Measurements from ENCODE around the gene NFASC. TPM values are rescaled to one million over a fixed set of nuclear protein-coding genes. Genes with fewer than 3 reads are reported as not detected.
A peak's percentile ranks its signal among the peaks of the same experiment; 100 is the strongest.

Gene NFASC
- total RNA-seq, 1 experiment from 2014 or later, result 1.6 TPM

DNA sequence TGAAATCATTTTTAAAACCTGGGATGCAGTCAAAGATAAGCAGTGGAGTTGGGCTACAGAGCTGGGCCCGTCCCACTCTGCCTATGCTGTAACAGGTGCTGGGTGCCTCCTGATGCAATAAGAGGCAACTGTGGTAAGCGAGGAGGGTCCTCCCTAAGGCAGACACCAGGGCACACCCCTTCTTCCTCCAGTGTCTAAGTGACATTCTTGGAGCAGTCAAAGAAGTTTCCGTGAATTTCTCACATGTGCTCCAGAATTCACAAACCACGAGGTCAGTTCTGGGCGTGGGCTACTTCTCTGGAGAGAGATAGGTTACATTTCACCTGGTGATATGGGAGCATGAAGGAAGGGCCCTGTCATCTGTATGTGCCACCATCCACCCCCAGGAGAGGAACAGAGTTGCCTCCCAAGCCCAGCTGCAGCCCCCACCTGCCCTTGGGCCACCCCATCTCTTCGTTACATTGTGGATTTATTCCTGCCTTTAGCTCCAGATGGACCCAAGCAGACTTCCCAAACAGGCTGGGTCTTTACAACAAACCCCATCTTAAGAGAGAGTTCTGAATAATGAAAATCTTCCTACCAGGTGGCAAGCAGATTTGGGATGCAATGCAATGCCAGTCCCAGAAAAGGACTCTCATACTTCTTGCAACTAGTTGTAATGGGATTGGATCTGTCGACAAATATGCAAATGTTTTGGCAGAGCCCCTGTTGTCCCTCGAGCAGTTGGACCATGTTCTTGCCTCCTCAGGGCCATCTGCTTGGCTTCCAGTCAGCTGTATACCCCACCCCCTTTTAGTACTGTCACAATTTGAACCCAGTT is 89.9 kb downstream of the NFASC start:
- Histone ChIP-seq H3K9me3 (ENCODE audit: low read length) (no peaks in the 10 kb centered on the region), H3K9ac (ENCODE audit: low read length) (no peak overlapping the region), H3K4me1 (ENCODE audit: insufficient read depth, low read length) (no peaks in the 10 kb centered on the region), H3K4me3 (ENCODE audit: low read length) (no peak overlapping the region), H3K4me2 (ENCODE audit: low read length) (no peak overlapping the region), H4K20me1 (ENCODE audit: low read length) (no peaks in the 10 kb centered on the region), H2AFZ (ENCODE audit: low read length) (no peak overlapping the region), H3K9me2 (replicated peaks; ENCODE audit: low read length) (no peaks in the 10 kb centered on the region), H3K27ac (ENCODE audit: low read length) (no peak overlapping the region), H3K79me2 (ENCODE audit: low read length) (no peaks in the 10 kb centered on the region), H3K27me3 (ENCODE audit: low read length) (peaks cover 100% of the 10 kb centered on the region), H3F3A (ENCODE audit: low read length, unreplicated experiment) (no peaks in the 10 kb centered on the region), H3K36me3 (ENCODE audit: low read depth, low read length) (no peaks in the 10 kb centered on the region)
- ATAC-seq (no peak), DNase-seq (no peak)
- POLR2A ChIA-PET (ENCODE audit: unreplicated experiment), result no interaction called here
- no TSS peak for BruUV-seq (replicated peaks)
- intact Hi-C loops (cut with micrococcal nuclease), result loop anchor here (1.0 kb wide), 1 partner anchor 35 kb away; no protein-coding TSS in a partner anchor
- CTCF ChIA-PET, result no interaction called here
- TF ChIP-seq EZH2 (IDR thresholded peaks at IDR 0.05; ENCODE audit: low read length, unreplicated experiment) (no peak), EZH2phosphoT487 (IDR thresholded peaks at IDR 0.05; ENCODE audit: borderline replicate concordance, low read length) (no peak)
- TF ChIP-seq, protein P1, sequence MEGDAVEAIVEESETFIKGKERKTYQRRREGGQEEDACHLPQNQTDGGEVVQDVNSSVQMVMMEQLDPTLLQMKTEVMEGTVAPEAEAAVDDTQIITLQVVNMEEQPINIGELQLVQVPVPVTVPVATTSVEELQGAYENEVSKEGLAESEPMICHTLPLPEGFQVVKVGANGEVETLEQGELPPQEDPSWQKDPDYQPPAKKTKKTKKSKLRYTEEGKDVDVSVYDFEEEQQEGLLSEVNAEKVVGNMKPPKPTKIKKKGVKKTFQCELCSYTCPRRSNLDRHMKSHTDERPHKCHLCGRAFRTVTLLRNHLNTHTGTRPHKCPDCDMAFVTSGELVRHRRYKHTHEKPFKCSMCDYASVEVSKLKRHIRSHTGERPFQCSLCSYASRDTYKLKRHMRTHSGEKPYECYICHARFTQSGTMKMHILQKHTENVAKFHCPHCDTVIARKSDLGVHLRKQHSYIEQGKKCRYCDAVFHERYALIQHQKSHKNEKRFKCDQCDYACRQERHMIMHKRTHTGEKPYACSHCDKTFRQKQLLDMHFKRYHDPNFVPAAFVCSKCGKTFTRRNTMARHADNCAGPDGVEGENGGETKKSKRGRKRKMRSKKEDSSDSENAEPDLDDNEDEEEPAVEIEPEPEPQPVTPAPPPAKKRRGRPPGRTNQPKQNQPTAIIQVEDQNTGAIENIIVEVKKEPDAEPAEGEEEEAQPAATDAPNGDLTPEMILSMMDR (conservative IDR thresholded peaks at IDR 0.05; ENCODE audit: low read depth, low read length), result no peak

DNA sequence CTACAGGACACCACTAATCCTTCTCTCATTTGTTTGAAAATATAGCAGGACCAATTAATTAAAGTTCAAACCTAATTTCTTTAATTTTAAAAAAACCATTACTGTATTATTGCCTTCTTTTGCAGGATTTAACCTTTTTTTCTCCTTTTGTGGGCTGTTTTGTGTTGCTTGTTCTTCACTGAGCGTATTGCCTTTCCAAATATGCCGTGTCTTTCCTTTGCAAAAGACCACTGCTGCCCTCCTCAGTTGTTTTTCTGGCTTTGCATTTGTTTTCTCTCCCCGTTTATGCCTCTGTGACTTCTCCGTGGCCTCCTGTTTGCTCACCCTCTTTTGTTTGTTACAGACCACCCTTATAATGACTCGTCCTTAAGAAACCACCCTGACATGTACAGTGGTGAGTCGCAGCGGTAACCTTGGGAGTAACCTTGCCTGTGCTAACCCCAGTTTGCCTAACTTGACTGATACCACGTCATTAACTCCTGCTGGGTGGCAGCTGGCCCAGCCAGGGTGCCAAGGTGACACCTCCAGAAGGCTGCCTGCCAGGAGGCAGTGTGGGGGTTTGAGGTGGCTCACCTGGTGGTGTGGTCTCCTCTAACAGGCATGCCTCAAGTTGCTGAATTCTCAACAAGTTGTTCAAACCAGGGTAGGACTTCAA is 91.2 kb downstream of the NFASC start:
- Histone ChIP-seq H3K4me3 (ENCODE audit: low read length) (no peak overlapping the region), H2AFZ (ENCODE audit: low read length) (no peak overlapping the region), H3K9me2 (replicated peaks; ENCODE audit: low read length) (no peaks in the 10 kb centered on the region), H3K9me3 (ENCODE audit: low read length) (no peaks in the 10 kb centered on the region), H4K20me1 (ENCODE audit: low read length) (no peaks in the 10 kb centered on the region), H3K9ac (ENCODE audit: low read length) (no peak overlapping the region), H3K79me2 (ENCODE audit: low read length) (no peaks in the 10 kb centered on the region), H3K4me1 (ENCODE audit: insufficient read depth, low read length) (no peaks in the 10 kb centered on the region), H3K36me3 (ENCODE audit: low read depth, low read length) (no peaks in the 10 kb centered on the region), H3K27me3 (ENCODE audit: low read length) (peaks cover 100% of the 10 kb centered on the region), H3K27ac (ENCODE audit: low read length) (no peak overlapping the region), H3K4me2 (ENCODE audit: low read length) (no peak overlapping the region), H3F3A (ENCODE audit: low read length, unreplicated experiment) (no peaks in the 10 kb centered on the region)
- ChIA-PET CTCF (no interaction called here), POLR2A (ENCODE audit: unreplicated experiment) (no interaction called here)
- ATAC-seq, result no peak
- BruUV-seq (replicated peaks), result no TSS peak
- intact Hi-C loops (cut with micrococcal nuclease), result loop anchor here (1.0 kb wide), 1 partner anchor 37 kb away; no protein-coding TSS in a partner anchor
- no peak for TF ChIP-seq EZH2 (IDR thresholded peaks at IDR 0.05; ENCODE audit: low read length, unreplicated experiment)
- TF ChIP-seq, protein P1 (conservative IDR thresholded peaks at IDR 0.05; ENCODE audit: low read depth, low read length), result peak; percentile 27; the same call in 1 of the 2 replicates
- no peak for TF ChIP-seq EZH2phosphoT487 (IDR thresholded peaks at IDR 0.05; ENCODE audit: borderline replicate concordance, low read length)
- DNase-seq, result no peak
